ENCODE measurements around the gene MEOX1. TPM values are rescaled to one million over a fixed set of nuclear protein-coding genes. Genes with fewer than 3 reads are reported as not detected.

The MEOX1 gene
- total and polyA plus RNA-seq, 2 of the 13 experiments (the other 11 are each of a cell fraction or from before 2014, with no cell fraction given): not detected

DNA sequence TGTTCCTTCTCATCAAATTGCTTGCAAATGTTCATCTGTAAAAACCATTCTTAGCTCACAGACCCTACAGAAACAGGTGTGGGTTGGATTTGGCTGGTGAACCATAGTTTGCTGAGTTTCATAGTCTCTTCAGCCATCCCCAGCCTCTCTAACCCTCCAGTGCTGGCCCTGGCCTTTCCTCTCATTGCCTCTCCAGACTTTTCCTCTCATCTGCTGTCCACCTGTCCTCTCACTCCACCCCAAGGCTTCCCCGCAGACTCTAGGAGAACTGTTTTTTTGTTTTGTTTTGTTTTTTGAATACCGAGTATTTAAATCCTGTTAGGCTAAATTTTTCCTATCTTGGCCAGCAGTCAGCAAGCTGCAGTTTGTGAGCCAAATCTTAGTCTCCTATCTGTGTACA is 41.1 kb downstream of the MEOX1 start:
- Histone ChIP-seq H4K20me1 (ENCODE audit: insufficient read depth, low read length) (no peaks in the 10 kb centered on the region), H3K27me3 (ENCODE audit: control insufficient read depth in 1 of 2, insufficient read depth in 2 of 2, low read length in 2 of 2) (peaks cover 3 to 12% of the 10 kb centered on the region in 2 experiments; a peak in 2 of 5 replicates), H3K4me1 (ENCODE audit: insufficient read depth, low read length) (peaks cover 31% of the 10 kb centered on the region), H2AFZ (ENCODE audit: low read length) (no peak overlapping the region), H3K27ac (ENCODE audit: extremely low read length, insufficient read depth, low read length) (no peak overlapping the region), H3K79me2 (ENCODE audit: insufficient read depth, low read length) (no peaks in the 10 kb centered on the region), H3K4me3 (replicated peaks in 1 of 3; ENCODE audit: insufficient read depth in 1 of 3, low read depth in 2 of 3, low read length in 3 of 3) (no peak overlapping the region), H3K4me2 (ENCODE audit: low read depth, low read length) (peak overlapping the region; percentile 33; the same call in 1 of the 2 replicates), H3K9ac (ENCODE audit: insufficient read depth, low read depth, low read length) (no peak overlapping the region), H3K36me3 (replicated peaks in 1 of 2; ENCODE audit: control insufficient read depth in 1 of 2, insufficient read depth in 2 of 2, low read length in 2 of 2) (no peaks in the 10 kb centered on the region), H3K9me3 (ENCODE audit: low read length) (no peaks in the 10 kb centered on the region)
- no peak for TF ChIP-seq ZNF788 (CRISPR knock-in tag; IDR thresholded peaks at IDR 0.05; ENCODE audit: borderline replicate concordance)
- TF ChIP-seq MAFG (CRISPR knock-in tag; IDR thresholded peaks at IDR 0.05): no peak
- TF ChIP-seq ZNF572 (CRISPR knock-in tag; IDR thresholded peaks at IDR 0.05): no peak
- TF ChIP-seq, protein P1, sequence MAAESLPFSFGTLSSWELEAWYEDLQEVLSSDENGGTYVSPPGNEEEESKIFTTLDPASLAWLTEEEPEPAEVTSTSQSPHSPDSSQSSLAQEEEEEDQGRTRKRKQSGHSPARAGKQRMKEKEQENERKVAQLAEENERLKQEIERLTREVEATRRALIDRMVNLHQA (CRISPR knock-in tag; IDR thresholded peaks at IDR 0.05): no peak
- no peak for TF ChIP-seq GTF3A (CRISPR knock-in tag; conservative IDR thresholded peaks at IDR 0.05)
- TF ChIP-seq, protein P2, sequence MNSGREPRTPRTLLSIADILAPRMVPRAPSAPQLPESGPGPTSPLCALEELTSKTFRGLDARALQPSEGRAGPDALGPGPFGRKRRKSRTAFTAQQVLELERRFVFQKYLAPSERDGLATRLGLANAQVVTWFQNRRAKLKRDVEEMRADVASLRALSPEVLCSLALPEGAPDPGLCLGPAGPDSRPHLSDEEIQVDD (CRISPR knock-in tag; IDR thresholded peaks at IDR 0.05; ENCODE audit: borderline replicate concordance): no peak
- no peak for TF ChIP-seq HOXA5 (CRISPR knock-in tag; IDR thresholded peaks at IDR 0.05)
- no peak for TF ChIP-seq RARA (CRISPR knock-in tag; IDR thresholded peaks at IDR 0.05)
- TF ChIP-seq, protein P3, sequence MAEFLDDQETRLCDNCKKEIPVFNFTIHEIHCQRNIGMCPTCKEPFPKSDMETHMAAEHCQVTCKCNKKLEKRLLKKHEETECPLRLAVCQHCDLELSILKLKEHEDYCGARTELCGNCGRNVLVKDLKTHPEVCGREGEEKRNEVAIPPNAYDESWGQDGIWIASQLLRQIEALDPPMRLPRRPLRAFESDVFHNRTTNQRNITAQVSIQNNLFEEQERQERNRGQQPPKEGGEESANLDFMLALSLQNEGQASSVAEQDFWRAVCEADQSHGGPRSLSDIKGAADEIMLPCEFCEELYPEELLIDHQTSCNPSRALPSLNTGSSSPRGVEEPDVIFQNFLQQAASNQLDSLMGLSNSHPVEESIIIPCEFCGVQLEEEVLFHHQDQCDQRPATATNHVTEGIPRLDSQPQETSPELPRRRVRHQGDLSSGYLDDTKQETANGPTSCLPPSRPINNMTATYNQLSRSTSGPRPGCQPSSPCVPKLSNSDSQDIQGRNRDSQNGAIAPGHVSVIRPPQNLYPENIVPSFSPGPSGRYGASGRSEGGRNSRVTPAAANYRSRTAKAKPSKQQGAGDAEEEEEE (CRISPR knock-in tag; IDR thresholded peaks at IDR 0.05; ENCODE audit: borderline replicate concordance): no peak
- TF ChIP-seq, protein P4, sequence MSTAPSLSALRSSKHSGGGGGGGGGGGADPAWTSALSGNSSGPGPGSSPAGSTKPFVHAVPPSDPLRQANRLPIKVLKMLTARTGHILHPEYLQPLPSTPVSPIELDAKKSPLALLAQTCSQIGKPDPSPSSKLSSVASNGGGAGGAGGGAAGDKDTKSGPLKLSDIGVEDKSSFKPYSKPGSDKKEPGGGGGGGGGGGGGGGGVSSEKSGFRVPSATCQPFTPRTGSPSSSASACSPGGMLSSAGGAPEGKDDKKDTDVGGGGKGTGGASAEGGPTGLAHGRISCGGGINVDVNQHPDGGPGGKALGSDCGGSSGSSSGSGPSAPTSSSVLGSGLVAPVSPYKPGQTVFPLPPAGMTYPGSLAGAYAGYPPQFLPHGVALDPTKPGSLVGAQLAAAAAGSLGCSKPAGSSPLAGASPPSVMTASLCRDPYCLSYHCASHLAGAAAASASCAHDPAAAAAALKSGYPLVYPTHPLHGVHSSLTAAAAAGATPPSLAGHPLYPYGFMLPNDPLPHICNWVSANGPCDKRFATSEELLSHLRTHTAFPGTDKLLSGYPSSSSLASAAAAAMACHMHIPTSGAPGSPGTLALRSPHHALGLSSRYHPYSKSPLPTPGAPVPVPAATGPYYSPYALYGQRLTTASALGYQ (CRISPR knock-in tag; IDR thresholded peaks at IDR 0.05): no peak
- TF ChIP-seq, protein P5, sequence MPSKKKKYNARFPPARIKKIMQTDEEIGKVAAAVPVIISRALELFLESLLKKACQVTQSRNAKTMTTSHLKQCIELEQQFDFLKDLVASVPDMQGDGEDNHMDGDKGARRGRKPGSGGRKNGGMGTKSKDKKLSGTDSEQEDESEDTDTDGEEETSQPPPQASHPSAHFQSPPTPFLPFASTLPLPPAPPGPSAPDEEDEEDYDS (CRISPR knock-in tag; IDR thresholded peaks at IDR 0.05): no peak
- TF ChIP-seq HCFC1 (IDR thresholded peaks at IDR 0.05; ENCODE audit: low read depth, low read length): no peak
- TF ChIP-seq MXI1 (IDR thresholded peaks at IDR 0.05; ENCODE audit: borderline replicate concordance, low read depth, low read length): no peak
- no peak for TF ChIP-seq CENPX (CRISPR knock-in tag; IDR thresholded peaks at IDR 0.05)
- TF ChIP-seq ZNF605 (CRISPR knock-in tag; IDR thresholded peaks at IDR 0.05): no peak
- TF ChIP-seq, protein P6, sequence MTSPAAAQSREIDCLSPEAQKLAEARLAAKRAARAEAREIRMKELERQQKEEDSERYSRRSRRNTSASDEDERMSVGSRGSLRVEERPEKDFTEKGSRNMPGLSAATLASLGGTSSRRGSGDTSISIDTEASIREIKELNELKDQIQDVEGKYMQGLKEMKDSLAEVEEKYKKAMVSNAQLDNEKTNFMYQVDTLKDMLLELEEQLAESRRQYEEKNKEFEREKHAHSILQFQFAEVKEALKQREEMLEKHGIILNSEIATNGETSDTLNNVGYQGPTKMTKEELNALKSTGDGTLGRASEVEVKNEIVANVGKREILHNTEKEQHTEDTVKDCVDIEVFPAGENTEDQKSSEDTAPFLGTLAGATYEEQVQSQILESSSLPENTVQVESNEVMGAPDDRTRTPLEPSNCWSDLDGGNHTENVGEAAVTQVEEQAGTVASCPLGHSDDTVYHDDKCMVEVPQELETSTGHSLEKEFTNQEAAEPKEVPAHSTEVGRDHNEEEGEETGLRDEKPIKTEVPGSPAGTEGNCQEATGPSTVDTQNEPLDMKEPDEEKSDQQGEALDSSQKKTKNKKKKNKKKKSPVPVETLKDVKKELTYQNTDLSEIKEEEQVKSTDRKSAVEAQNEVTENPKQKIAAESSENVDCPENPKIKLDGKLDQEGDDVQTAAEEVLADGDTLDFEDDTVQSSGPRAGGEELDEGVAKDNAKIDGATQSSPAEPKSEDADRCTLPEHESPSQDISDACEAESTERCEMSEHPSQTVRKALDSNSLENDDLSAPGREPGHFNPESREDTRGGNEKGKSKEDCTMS (CRISPR knock-in tag; conservative IDR thresholded peaks at IDR 0.05): no peak
- no peak for TF ChIP-seq ZBTB7A (CRISPR knock-in tag; IDR thresholded peaks at IDR 0.05)
- TF ChIP-seq SOX5 (CRISPR knock-in tag; IDR thresholded peaks at IDR 0.05; ENCODE audit: borderline replicate concordance): no peak
- TF ChIP-seq ZFP82 (CRISPR knock-in tag; IDR thresholded peaks at IDR 0.05; ENCODE audit: borderline replicate concordance): no peak
- ChIA-PET POLR2A (interaction anchor here (1.5 kb wide), 1 partner anchor 14 kb away, joined by 3 read pairs; no protein-coding TSS in a partner anchor), CTCF (ENCODE audit: low intra/inter-chr PET ratio, low total read pairs) (no interaction called here)
- no TSS peak for BruUV-seq (replicated peaks)
- intact Hi-C loops (cut with micrococcal nuclease; ENCODE audit: unreplicated experiment): no loop called here
- in situ Hi-C loops (cut with HindIII; ENCODE audit: extremely low pct_ligation_motif_present, low pct_unique_long_range_greater_than_20kb): no loop called here
- WGBS (ENCODE audit: low lambda C conversion rate): 35% methylated on average over 2 of the region's 2 CpGs
- DNase-seq (ENCODE audit: low spot score) (no peak), FAIRE-seq (no peak), ATAC-seq (no peak)
